GM12892 (cell line): Measurements from ENCODE around the gene UPK3A. TPM values are rescaled to one million over a fixed set of nuclear protein-coding genes. Genes with fewer than 3 reads are reported as not detected.
A peak's percentile ranks its signal among the peaks of the same experiment; 100 is the strongest.

ENCODE experiments used
- DNase-seq: peaks from one replicate; pipeline ENCODE4 v3.0.0; 2011; ENCODE audit not compliant: insufficient read length
- FAIRE-seq: peaks from 2 replicates; lab custom pipeline; 2011; peaks lifted over from hg19 to GRCh38; lab: Jason Lieb, UNC
- POLR2A ChIP-seq: IDR thresholded peaks from 2 replicates; pipeline ENCODE4 v1.6.1; 2011; ENCODE audit warnings: low read depth, low read length, control low read depth
- POLR2AphosphoS5 ChIP-seq: IDR thresholded peaks from 2 replicates; pipeline ENCODE4 v1.6.1; 2011; ENCODE audit warnings: low read depth, low read length, control low read depth
- TAF1 ChIP-seq: IDR thresholded peaks from 2 replicates; pipeline ENCODE4 v1.6.1; 2011; ENCODE audit warnings: low read depth, mild to moderate bottlenecking, control low read depth, low read length, borderline replicate concordance
- polyA plus RNA-seq: library from polyadenylated mRNA; unstranded; fragments of >200 nt; gene quantifications from one replicate; pipeline ENCODE4 v1.2.1, GENCODE V29; 2012; ENCODE audit warnings: missing spikeins, inconsistent platforms; ENCODE audit not compliant: missing spikeins

UPK3A gene
- not detected for polyA plus RNA-seq

- DNase-seq = no peak
- TF ChIP-seq POLR2AphosphoS5 (no peak), POLR2A (no peak), TAF1 (no peak)
- no peak for FAIRE-seq
Measured at GRCh38 chr22:45284705-45285262, at the start of gene UPK3A. TSS of gene UPK3A (plus strand) at chr22:45284949. CDS start at chr22:45285014, 65 bp downstream.

GRCh38 chr22:45235101-45235777, 49.5 kb upstream of the UPK3A start:
- FAIRE-seq (peak; percentile 99), DNase-seq (peak; percentile 87)
- TF ChIP-seq POLR2A = peak; percentile 85
- TF ChIP-seq POLR2AphosphoS5 = no peak; the same call in none of the 2 replicates
- TF ChIP-seq TAF1 = peak; percentile 64; the same call in 1 of the 2 replicates

DNA sequence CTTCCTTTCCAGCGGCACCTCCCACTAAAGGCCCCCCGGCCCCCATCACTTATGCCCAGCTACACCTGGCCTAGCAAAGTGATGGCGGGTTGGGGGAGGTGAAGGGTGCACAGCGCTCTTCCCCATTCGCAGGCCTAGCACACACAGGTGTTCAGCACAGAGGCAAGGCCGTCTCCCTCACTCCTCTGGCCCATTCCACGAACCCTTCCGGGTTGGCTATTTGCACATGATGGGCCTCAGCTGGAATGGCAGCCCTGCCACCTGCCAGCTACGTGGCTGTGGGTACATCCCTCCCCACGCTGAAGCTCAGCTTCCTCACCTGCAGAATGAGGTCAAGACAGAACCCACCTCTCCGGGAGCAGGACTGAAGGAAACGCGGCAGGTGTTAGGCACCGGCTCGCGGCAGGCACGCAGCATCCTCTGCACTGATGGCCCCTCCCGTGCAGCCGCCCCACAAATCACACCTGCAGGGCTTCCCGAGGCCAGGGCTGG, 48.9 kb upstream of the UPK3A start:
- TF ChIP-seq TAF1 (no peak), POLR2A (no peak), POLR2AphosphoS5 (no peak; the same call in 1 of the 2 replicates)
- DNase-seq (no peak), FAIRE-seq (no peak)

DNA sequence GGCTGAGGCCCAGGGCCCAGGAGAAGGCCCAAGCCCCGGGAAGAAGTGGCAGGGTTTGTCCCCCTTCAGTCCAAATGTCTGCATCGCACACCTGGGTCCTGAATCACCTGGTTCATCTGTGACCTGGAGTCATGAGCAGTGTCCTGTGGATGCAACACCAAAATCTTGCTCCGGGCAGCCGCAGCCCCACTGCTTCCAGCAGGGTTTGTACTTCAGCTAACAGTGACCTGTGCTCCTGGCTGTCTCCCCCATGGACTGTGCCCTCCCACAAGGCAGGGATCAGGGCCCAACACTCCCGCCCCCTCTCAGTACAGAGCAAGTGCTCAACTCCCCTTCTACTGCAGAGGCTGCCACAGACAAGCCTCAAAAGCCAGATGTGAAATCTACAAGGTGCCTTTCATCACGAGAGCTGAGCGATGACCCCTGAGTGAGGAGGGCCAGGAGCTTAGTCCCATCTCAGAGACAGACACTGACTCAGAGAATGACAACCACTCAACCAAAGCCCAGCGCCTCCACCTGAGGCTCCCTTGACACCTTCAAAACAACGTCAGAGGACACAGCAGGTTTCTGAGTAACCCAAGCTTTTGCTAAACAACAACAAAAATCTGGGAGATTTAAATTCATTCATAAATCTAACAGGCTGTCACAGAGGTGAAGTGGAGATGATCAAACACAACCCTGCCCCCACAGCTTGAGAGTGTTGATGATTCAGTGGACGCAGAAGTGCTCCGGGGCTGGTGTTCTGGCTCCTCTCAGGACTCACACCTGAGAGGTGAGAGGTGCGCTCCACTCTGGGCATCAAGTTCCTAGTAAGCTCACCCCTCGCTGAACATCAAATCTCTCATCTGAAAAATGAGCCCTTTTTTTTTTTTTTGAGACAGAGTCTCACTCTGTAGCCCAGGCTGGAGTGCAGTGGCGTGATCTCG, 47.4 kb upstream of the UPK3A start:
- peak; percentile 14 for FAIRE-seq

DNA sequence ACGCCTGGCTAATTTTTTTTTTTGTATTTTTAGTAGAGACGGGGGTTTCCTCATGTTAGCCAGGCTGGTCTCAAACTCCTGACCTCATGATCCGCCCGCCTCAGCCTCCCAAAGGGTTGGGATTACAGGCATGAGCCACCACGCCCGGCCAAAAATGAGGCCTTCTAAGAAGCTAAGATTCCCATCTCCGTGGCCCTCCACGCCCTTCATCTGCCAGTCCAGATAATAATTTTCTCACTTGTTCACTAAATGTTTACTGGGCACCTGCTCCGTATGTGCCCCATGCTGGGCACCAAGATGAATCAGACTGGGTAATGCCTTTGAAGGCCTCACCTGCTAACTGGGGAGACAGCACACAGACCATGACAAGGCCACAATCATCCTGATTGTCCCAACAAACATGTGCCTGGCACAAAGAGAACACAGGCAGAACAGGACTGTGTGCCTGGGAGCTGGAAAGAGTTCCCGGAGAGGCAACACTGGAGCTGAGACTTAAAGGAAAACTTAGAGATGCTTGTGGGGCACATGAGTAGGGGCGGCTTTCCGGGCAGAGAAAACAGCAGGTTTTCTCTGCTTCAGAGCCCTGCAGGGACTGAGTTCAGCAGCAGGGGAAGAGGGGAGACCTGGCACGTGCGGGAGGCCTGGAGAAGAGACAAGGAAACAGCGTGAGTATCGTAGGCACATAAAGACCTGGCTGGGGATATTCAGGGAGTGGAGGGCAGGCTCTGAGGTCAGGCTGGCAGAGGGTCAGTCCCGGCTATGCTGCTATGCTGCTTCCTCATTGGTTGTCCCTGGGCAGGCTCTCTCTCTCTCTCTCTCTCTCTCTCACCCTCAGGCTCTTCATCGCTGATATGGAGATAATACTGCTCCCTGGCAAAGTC, 46.4 kb upstream of the UPK3A start:
- no peak for FAIRE-seq
- no peak for TF ChIP-seq POLR2AphosphoS5
- TF ChIP-seq TAF1 = no peak
- TF ChIP-seq POLR2A = no peak
- DNase-seq = no peak

More for the DNA sequence above, 47.4 kb upstream of the UPK3A start:
- TF ChIP-seq POLR2AphosphoS5 (no peak), TAF1 (no peak)
- DNase-seq = no peak

DNA sequence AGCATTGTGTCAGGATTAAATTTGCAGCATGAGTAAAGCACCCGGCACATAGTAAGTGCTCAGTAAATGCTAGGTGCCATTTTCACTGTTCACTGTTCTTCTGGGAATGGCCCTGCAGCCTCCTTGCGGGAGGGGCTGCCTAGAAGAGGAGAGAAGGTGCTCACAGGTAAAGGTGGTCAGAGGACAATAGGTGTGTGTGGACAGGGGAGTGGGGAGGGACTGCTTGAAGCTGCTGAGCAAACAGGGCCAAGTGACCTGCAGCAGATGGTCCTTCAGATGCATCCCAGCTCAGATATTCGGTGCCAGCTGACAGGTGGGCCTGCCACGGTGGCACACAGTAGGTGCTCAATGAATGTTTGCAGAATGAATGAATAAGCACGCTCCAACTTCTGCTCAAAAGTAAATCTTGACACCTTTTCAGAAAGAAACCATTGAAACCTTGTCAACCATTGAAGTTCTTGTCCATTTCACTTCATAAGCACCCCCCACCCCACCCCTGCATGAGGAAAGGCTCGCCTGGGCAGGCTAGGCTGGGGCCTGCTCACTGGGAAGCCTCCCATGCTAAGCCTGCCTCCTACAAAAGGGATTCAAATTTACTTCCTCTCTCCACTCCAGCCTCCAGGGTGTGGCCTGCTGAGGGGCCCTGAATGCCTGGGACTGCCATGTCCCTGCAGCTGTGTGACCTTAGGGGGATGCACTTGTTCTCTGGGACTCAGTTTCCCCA, 45.6 kb upstream of the UPK3A start:
- FAIRE-seq (peak; percentile 76), DNase-seq (no peak)
- TF ChIP-seq TAF1 (no peak), POLR2AphosphoS5 (no peak)

DNA sequence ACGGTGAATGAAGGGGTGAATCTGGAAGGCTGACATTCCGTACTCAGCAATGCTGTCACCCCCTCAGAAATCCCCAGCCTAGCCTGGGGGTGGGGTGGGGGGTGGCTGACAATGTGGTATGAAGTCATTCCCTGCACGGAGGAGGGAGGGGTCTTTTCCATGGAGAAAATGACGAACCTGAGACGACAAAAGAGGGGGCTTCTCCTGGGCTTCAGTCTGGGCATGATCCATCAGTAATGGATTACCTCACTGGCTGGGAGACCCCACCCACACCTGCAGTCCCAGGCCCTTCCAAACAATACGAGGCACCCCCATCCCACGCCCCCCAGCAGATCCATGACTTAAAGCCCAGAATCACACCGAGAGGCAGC, 45.1 kb upstream of the UPK3A start:
- TF ChIP-seq POLR2A = no peak
- no peak for TF ChIP-seq TAF1
- no peak for TF ChIP-seq POLR2AphosphoS5
- no peak for FAIRE-seq
- DNase-seq = no peak

DNA sequence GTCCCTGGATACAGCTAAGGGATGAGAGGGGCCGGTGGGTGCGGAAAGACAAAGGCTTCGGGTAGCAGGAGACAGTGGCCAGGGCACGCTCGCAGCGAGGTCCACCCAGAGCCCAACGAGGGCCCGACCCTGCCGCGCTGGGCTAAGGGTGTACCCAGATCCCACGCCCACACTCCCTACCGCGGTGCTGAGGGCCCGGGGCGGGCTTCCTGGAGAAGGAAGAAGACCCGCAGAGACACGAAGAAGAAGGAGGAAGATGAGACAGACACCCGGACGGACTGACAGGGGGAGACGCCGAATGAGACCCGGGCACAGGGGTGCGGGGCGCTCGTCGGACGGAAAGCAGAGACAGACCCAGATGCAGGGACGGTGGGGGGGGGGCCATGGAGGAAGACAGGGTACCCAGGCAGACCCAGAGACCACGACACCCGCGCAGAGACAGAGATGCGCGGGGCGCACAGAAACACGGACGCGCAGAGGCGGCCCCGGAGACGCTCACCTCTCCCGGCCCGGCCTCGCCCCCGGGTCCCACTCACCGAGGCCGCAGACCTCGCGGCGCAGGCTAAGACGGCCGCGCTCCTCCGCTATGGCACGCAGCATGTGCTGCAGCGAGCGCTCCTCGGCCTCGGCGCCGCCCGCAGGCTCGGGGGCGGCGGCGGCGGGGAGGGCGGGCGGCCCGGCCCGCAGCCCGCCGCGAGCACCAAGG, 44.5 kb upstream of the UPK3A start:
- DNase-seq = no peak
- no peak for TF ChIP-seq POLR2AphosphoS5
- TF ChIP-seq TAF1 = no peak
- TF ChIP-seq POLR2A = no peak
- no peak for FAIRE-seq

GRCh38 chr22:45240810-45241631, 43.7 kb upstream of the UPK3A start, which contains the start of gene KIAA0930:
TSS of gene KIAA0930 (minus strand) at chr22:45240894. CDS start at chr22:45240703, 191 bp downstream.
- FAIRE-seq (peak; percentile 91), DNase-seq (peak; percentile 87)

More at GRCh38 chr22:45240810-45241631, 43.7 kb upstream of the UPK3A start, which contains the start of gene KIAA0930:
- no peak for TF ChIP-seq POLR2AphosphoS5
- TF ChIP-seq TAF1 = no peak
- TF ChIP-seq POLR2A = no peak
